H9 (cell line): ENCODE results near the gene GARIN5A. TPM values are rescaled to one million over a fixed set of nuclear protein-coding genes. Genes with fewer than 3 reads are reported as not detected.

Experiments used
- DNase-seq: peaks from one replicate; pipeline ENCODE4 v3.0.0-alpha.2; 2017
- H2AFZ ChIP-seq: one replicate; pipeline ENCODE4 v1.6.1; 2013; ENCODE audit warnings: mild to moderate bottlenecking, low read length, control low read depth, moderate library complexity
- H2AK5ac ChIP-seq: 2 replicates; pipeline ENCODE4 v1.6.1; 2013; ENCODE audit warnings: low read length, control low read depth, mixed read lengths; ENCODE audit not compliant: insufficient read length
- H2BK120ac ChIP-seq: one replicate; pipeline ENCODE4 v1.6.1; 2013; ENCODE audit warnings: low read depth, mild to moderate bottlenecking, low read length, control low read depth, inconsistent platforms; ENCODE audit not compliant: poor library complexity, severe bottlenecking
- H2BK12ac ChIP-seq: 2 replicates; pipeline ENCODE4 v1.6.1; 2013; ENCODE audit warnings: low read length, control low read depth, mixed read lengths, low read depth; ENCODE audit not compliant: insufficient read length
- H2BK15ac ChIP-seq: 2 replicates; pipeline ENCODE4 v1.6.1; 2013; ENCODE audit warnings: low read depth, low read length, control low read depth
- H2BK20ac ChIP-seq: one replicate; pipeline ENCODE4 v1.6.1; 2013; ENCODE audit warnings: low read depth, mild to moderate bottlenecking, low read length, control low read depth, inconsistent platforms; ENCODE audit not compliant: poor library complexity, severe bottlenecking
- H2BK5ac ChIP-seq: 2 replicates; pipeline ENCODE4 v1.6.1; 2013; ENCODE audit warnings: low read length, control low read depth, mixed read lengths; ENCODE audit not compliant: insufficient read length
- H3K14ac ChIP-seq: 2 replicates; pipeline ENCODE4 v1.6.1; 2013; ENCODE audit warnings: low read length, control low read depth; ENCODE audit not compliant: insufficient read depth
- H3K18ac ChIP-seq: 2 replicates; pipeline ENCODE4 v1.6.1; 2013; ENCODE audit warnings: low read depth, mild to moderate bottlenecking, mixed read lengths, low read length, control low read depth; ENCODE audit not compliant: insufficient read length
- H3K23ac ChIP-seq: 2 replicates; pipeline ENCODE4 v1.6.1; 2013; ENCODE audit warnings: low read length, control low read depth, mixed read lengths, low read depth; ENCODE audit not compliant: insufficient read length
- H3K23me2 ChIP-seq: 2 replicates; pipeline ENCODE4 v1.6.1; 2013; ENCODE audit warnings: low read depth, mild to moderate bottlenecking, mixed read lengths, low read length, control low read depth; ENCODE audit not compliant: insufficient read length, poor library complexity, severe bottlenecking
- H3K27ac ChIP-seq: 2 replicates; pipeline ENCODE4 v1.5.1; 2013; ENCODE audit warnings: low read length, control low read depth, mixed read lengths, low read depth; ENCODE audit not compliant: insufficient read length
- H3K27me3 ChIP-seq: 2 replicates; pipeline ENCODE4 v1.6.1; 2013; ENCODE audit warnings: low read length, control low read depth, inconsistent platforms; ENCODE audit not compliant: insufficient read depth
- H3K4ac ChIP-seq: 2 replicates; pipeline ENCODE4 v1.6.1; 2013; ENCODE audit warnings: low read depth, mild to moderate bottlenecking, control low read depth, inconsistent platforms, low read length, moderate library complexity
- H3K4me1 ChIP-seq: 2 replicates; pipeline ENCODE4 v1.6.1; 2013; ENCODE audit warnings: low read length, control low read depth, inconsistent platforms; ENCODE audit not compliant: insufficient read depth
- H3K4me2 ChIP-seq: 2 replicates; pipeline ENCODE4 v1.6.1; 2013; ENCODE audit warnings: low read length, control low read depth, mixed read lengths; ENCODE audit not compliant: insufficient read length, insufficient read depth
- H3K56ac ChIP-seq: 2 replicates; pipeline ENCODE4 v1.6.1; 2013; ENCODE audit warnings: low read depth, mild to moderate bottlenecking, mixed read lengths, low read length, control low read depth; ENCODE audit not compliant: insufficient read length
- H3K79me1 ChIP-seq: 2 replicates; pipeline ENCODE4 v1.6.1; 2013; ENCODE audit warnings: low read depth, mild to moderate bottlenecking, moderate library complexity, low read length, control low read depth, inconsistent platforms; ENCODE audit not compliant: insufficient read depth, poor library complexity, severe bottlenecking
- H3K79me2 ChIP-seq: 2 replicates; pipeline ENCODE4 v1.6.1; 2013; ENCODE audit warnings: low read length, control low read depth, inconsistent platforms; ENCODE audit not compliant: insufficient read depth
- H3K9ac ChIP-seq: 2 replicates; pipeline ENCODE4 v1.6.1; 2013; ENCODE audit warnings: low read length, control low read depth, mixed read lengths; ENCODE audit not compliant: insufficient read length; ENCODE audit errors: extremely low read depth
- H3K9me3 ChIP-seq: one replicate; pipeline ENCODE4 v1.6.1; 2013; ENCODE audit warnings: low read depth, low read length, inconsistent platforms; ENCODE audit not compliant: control insufficient read depth
- H3T11ph ChIP-seq: one replicate; pipeline ENCODE4 v1.6.1; 2013; ENCODE audit warnings: mild to moderate bottlenecking, low read length, control low read depth, inconsistent platforms
- H4K20me1 ChIP-seq: one replicate; pipeline ENCODE4 v1.6.1; 2013; ENCODE audit not compliant: control insufficient read depth, insufficient read length, insufficient read depth
- H4K5ac ChIP-seq: 2 replicates; pipeline ENCODE4 v1.6.1; 2013; ENCODE audit warnings: low read depth, mild to moderate bottlenecking, mixed read lengths, low read length, control low read depth; ENCODE audit not compliant: insufficient read length
- H4K8ac ChIP-seq: replicated peaks from 2 replicates; pipeline ENCODE4 v1.6.1; 2013; ENCODE audit warnings: low read length, control low read depth, mixed read lengths, low read depth; ENCODE audit not compliant: insufficient read length
- H4K91ac ChIP-seq: 2 replicates; pipeline ENCODE4 v1.6.1; 2013; ENCODE audit warnings: low read depth, mild to moderate bottlenecking, moderate library complexity, mixed read lengths, low read length, control low read depth; ENCODE audit not compliant: insufficient read length
- H3K27ac Mint-ChIP-seq, 3 experiments: 2 replicates in 2 of 3; 3 replicates in 1 of 3; pipeline ENCODE4 v1.8.0; 2020 to 2021; ENCODE audit warnings: mixed read lengths in 3 of 3, mild to moderate bottlenecking in 1 of 3, moderate library complexity in 1 of 3
- H3K27me3 Mint-ChIP-seq: 2 replicates; pipeline ENCODE4 v1.8.0; 2021; ENCODE audit warnings: low read depth, mild to moderate bottlenecking, moderate library complexity, mixed read lengths
- H3K36me3 Mint-ChIP-seq, 3 experiments: 2 replicates in 2 of 3; 3 replicates in 1 of 3; pipeline ENCODE4 v1.8.0; 2020 to 2021; ENCODE audit warnings: low read depth in 3 of 3, mixed read lengths in 3 of 3; ENCODE audit not compliant: insufficient read depth in 1 of 3
- H3K4me1 Mint-ChIP-seq, 2 experiments: 2 replicates each; pipeline ENCODE4 v1.8.0; 2020; ENCODE audit warnings: mixed read lengths in 2 of 2
- H3K4me3 Mint-ChIP-seq, 2 experiments: 2 replicates in 1 of 2; 3 replicates in 1 of 2; pipeline ENCODE4 v1.8.0; 2020 to 2021; ENCODE audit warnings: mild to moderate bottlenecking in 2 of 2, mixed read lengths in 2 of 2, moderate library complexity in 1 of 2
- H3K9me3 Mint-ChIP-seq, 2 experiments: 2 replicates in 1 of 2; 3 replicates in 1 of 2; pipeline ENCODE4 v1.8.0; 2020; ENCODE audit warnings: mild to moderate bottlenecking in 2 of 2, mixed read lengths in 2 of 2, moderate library complexity in 1 of 2
- WGBS: extraction: QIAGEN DNeasy Blood & Tissue Kit; methylation state at CpG from one replicate; pipeline ENCODE4 v1.1.7; 2013; ENCODE audit warnings: missing lambda C conversion rate, low lambda C conversion rate, mixed read lengths; ENCODE audit not compliant: insufficient read length; ENCODE audit errors: extremely low coverage; 5-methylcytosine and 5-hydroxymethylcytosine counted together
- total RNA-seq: library from RNA; stranded (reverse); gene quantifications from 2 replicates; pipeline ENCODE4 v1.2.1, GENCODE V29; 2021
- TF ChIP-seq, protein P1 (sequence below): fragments of 200-600 bp; sonication (generic); conservative IDR thresholded peaks from 3 replicates; pipeline ENCODE4 v1.8.0; 2021; ENCODE audit warnings: antibody characterized with exemption, mild to moderate bottlenecking

GARIN5A gene
- total RNA-seq, 1 experiment from 2014 or later, result 9.5 TPM

DNA sequence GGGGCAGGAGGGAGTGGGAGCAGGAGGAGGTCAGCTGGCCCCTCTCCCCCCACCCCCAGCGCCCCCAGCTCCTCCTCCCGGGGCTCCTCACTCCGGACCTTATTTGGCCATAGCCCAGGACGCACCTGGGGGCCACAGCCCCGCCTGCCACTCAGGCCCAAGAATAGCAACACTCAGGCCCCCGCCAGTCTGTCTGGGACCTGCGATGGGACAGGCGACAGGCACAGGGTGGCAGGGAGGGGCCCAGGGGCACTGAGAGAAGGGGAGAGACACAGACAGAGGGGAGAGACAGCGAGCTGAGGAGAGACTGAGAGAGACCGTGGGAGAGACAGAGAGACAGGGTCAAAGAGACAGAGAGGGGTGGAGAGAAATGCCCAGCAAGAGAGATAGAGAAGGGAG, 24.1 kb upstream of the GARIN5A start:
- Histone ChIP-seq H4K91ac (no peak overlapping the region), H2AFZ (no peak overlapping the region), H3K79me1 (no peaks in the 10 kb centered on the region), H3K56ac (no peak overlapping the region), H3K23me2 (peaks cover 3% of the 10 kb centered on the region), H3K18ac (no peak overlapping the region), H3K23ac (no peak overlapping the region), H3K9ac (no peak overlapping the region), H2BK12ac (no peak overlapping the region), H4K20me1 (no peaks in the 10 kb centered on the region), H2BK5ac (no peak overlapping the region), H3K4me2 (peak overlapping the region; percentile 50), H3T11ph (no peak overlapping the region), H3K4me1 (no peaks in the 10 kb centered on the region), H3K27ac (no peak overlapping the region), H4K8ac (no peak overlapping the region), H2BK15ac (no peak overlapping the region), H4K5ac (no peak overlapping the region), H3K79me2 (no peaks in the 10 kb centered on the region), H3K4ac (no peak overlapping the region), H3K27me3 (peaks cover 20% of the 10 kb centered on the region; the same call in 1 of the 2 replicates), H2AK5ac (no peak overlapping the region), H2BK20ac (no peak overlapping the region), H3K9me3 (no peaks in the 10 kb centered on the region), H2BK120ac (no peak overlapping the region), H3K14ac (no peak overlapping the region)
- no peaks in the 10 kb centered on the region; a peak in 2 of 7 replicates for H3K36me3 Mint-ChIP-seq
- H3K4me3 Mint-ChIP-seq, result 0 out of 5 replicates have a peak overlapping the region, but pooled peaks of 1 of the 2 experiments have one; percentile 4
- TF ChIP-seq, protein P1, sequence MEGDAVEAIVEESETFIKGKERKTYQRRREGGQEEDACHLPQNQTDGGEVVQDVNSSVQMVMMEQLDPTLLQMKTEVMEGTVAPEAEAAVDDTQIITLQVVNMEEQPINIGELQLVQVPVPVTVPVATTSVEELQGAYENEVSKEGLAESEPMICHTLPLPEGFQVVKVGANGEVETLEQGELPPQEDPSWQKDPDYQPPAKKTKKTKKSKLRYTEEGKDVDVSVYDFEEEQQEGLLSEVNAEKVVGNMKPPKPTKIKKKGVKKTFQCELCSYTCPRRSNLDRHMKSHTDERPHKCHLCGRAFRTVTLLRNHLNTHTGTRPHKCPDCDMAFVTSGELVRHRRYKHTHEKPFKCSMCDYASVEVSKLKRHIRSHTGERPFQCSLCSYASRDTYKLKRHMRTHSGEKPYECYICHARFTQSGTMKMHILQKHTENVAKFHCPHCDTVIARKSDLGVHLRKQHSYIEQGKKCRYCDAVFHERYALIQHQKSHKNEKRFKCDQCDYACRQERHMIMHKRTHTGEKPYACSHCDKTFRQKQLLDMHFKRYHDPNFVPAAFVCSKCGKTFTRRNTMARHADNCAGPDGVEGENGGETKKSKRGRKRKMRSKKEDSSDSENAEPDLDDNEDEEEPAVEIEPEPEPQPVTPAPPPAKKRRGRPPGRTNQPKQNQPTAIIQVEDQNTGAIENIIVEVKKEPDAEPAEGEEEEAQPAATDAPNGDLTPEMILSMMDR, result no peak
- DNase-seq, result no peak
- H3K27me3 Mint-ChIP-seq, result peaks cover 22% of the 10 kb centered on the region
- no peaks in the 10 kb centered on the region for H3K9me3 Mint-ChIP-seq
- WGBS, result no CpG with 5 or more reads among the region's 10 CpGs
- H3K4me1 Mint-ChIP-seq, result peaks cover 2 to 11% of the 10 kb centered on the region in 2 experiments; a peak in 3 of 4 replicates
- H3K27ac Mint-ChIP-seq, result no peak overlapping the region
